NK-92 (cell line): Measurements from ENCODE around the gene CRYGS.
"Not testable (repeated sequence)": the region's sequence is repeated elsewhere in the genome, so short reads cannot be mapped to it uniquely, and the experiment has no call there.

Source experiments
- DNase-seq: peaks from one replicate; lab custom pipeline; 2025; ENCODE audit not compliant: unreplicated experiment; lab: John Stamatoyannopoulos, UW

The CRYGS gene

DNA sequence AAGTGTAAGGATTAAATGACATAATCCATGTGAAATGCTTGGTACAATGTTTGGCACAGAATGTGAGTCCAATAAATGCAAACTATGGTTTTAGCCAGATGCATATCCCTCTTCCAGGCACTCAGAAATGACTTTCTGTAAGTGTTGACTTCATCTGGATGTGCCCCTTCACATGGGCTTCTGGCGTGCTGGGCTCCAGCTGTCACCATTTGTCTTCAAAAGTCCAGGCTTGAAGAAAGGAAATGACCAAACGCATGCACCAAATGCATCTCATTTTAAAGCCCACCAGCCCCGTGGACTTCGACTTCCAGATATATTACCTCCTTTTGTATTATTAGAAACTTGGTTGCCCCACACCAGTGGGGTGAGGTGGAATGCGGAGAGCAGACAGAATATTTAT lies 23.7 kb downstream of the CRYGS start:
- no peak for DNase-seq

DNA sequence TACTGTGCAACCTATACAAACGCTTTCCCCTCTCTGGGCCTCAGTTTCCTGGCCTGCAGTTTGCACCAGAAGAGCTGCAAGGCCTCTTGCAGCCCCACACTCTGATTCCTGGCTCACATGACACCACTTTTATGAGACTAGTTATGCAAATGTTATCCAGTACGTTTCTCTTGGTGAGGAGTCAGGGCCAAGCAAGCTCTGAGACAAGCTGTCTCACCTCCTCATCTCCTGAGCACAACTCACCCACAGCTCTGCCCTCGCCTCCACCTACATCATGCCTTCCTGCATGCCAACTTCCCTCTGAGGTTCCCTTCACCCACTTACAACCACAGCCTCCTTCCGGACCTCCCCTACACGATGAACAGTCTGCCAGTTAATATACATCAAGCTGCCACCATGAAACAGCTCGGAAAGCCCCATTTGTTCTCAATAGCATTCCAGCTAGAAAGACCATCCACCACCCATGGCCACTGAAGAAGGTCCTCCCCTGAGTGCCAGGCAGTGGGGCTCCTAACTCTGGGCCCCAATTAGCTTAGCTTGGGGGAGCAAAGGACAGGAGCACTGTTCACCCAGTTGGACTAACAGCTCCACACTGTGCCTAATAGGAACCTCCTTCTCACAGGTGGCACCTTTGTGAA lies 25.0 kb downstream of the CRYGS start:
- DNase-seq: no peak

DNA sequence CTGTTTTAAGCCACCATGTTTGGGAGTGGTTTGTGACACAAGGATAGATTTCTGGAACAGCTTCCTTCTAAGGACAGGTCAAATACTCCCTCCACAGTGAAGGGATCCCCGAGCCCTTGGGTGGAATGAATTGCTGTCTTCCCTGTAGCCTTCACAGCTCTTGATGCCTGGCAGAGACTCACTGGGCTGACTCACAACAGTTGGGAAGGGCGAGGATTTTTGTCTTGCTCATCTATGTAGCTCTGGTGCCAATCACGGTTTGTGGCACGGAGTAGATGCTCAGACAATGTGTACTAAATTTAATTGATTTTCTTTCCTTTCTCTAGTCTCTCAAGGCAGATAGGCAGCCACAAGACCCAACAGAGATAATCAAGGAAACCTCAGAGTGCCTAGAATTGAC lies 27.0 kb downstream of the CRYGS start:
- DNase-seq: no peak

DNA sequence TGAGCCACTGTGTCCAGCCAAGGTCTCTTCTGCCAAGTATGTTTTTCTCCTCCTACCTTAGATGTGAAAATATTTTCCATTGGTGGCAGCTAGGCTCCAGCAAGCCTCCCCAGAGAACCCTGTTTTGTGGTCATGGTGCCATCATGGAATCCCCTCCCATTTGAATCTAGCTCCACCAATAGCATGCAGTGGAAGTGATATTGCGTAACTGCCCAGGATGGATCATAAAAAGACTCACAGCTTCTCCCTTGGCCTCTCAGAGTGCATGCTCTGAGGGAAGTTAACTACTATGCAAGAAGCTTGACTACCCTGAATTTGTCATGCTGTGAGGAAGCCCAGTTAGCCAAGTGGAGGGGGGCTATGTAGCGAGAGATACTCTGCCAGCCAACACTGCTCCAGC lies 27.5 kb downstream of the CRYGS start:
- DNase-seq: no peak

DNA sequence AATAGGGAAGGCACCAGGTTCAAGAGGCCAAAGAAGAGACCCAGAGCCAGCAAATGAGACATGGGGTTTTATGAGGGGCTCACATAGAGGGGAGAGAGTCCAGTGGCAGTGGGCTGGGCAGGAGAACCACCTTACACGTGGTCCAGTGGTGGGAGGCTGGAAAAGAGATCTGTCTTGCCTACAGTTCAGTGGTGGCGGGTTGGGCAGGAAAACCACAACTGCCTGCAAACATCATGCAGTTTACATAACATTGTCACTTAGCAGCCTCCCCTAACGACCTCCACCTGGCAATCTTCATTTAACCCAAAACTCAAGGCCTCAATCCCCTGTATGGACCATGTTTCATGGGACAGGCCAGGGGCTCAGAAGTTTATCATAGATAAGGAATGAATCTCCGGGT lies 29.1 kb downstream of the CRYGS start:
- DNase-seq: no peak

DNA sequence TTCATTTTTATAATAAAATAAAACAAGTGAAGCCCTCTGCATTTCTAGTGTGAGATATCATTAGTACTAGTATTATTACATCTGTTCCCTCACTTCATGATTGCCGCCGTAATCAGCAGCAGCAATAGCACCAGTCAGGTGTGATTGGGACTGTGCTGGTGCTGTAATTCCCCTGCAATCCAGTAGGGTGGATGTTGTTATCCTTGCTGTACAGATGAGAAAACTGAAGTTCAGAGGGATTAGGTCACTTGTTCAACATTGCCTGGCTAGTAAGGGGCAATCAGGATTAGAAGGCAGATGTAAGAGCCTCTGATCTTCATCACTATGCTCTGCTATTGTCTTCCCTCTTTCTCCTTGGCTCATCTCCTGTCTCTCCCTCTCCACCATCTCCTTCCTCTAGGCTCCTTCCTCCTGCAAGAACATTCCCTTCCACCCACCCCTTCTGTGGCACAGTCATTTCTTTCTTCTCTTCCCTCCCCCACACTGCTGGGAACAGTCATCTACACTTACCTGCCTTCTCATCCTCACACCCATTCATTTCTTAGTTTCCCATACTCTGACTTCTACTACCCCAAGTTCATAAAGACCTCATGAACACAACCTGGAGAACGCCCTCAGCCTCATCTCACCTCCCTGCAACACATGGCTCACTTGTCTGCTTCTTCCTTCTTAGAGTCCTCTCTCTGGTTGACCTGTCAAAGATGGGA lies 29.7 kb downstream of the CRYGS start:
- DNase-seq: no peak

DNA sequence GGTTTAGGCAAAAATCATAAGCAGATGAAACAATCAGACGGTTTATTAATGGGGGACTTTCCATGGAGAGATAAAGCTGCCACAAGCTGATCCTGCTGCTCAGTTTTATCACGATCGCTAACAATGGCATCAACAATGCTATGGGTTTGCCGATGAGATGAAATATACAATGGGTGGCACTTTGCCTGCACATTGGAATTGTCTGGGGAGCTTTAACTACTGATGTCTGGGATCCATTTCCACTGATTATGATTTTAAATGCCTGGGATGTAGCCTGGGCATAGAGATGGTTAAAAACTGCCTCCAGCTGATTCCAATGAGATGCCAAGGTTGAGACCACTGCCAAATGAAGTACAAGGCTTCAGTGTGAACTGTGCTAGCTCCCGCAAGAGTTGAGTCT lies 30.8 kb downstream of the CRYGS start:
- DNase-seq: no peak

DNA sequence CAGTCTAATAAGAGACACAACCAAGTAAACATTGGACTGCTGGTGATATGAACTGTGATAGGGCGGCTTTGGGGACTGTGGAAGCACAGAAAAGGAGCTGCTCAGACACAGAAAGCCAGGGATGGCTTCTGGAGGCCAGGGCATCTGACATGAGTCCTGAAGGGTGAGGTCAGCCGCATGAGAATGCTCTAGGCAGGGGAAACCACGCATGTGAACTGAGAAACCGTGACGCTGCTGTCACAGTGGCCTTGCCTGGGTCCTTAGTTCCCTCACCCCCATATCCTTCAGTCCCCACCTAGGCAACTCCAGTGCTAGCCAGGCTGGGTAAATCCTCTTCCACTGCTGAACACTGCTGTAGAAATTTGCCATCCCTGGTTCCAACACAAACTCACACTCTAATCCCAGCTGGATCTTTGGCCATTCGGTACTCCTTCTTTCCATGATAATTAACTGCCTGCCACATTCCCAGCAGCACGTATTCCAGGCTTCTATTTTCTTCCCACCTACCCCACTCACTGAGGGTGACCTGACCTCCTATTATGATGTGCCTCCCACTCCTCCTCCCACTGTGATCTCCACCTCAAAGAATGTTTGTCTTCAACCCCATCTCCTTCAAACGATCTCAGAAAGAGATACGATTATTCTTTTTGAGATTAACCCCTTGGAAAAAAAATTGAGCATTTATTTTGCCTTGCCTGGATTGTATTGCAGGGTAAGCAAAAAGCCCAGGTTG lies 31.4 kb downstream of the CRYGS start:
- DNase-seq: no peak

DNA sequence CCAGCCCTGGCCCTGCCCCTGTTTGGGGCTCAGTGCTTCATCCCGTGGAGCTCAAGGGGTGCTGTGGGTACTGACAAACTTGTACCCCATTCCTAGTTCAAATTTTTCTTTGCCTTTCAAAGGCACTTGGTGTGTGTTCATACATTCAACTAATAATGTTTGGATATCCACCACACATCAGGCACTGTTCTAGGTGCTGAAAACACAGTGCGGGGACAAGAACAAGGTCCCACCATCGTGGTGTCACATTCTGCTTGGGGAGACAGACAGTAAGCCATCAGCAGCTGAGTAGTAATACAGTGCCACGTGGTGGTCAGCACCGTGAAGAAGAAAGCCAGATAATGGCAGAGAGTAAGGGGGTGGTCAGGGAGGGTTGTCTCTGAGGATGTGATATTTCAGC lies 32.5 kb downstream of the CRYGS start:
- DNase-seq: no peak

DNA sequence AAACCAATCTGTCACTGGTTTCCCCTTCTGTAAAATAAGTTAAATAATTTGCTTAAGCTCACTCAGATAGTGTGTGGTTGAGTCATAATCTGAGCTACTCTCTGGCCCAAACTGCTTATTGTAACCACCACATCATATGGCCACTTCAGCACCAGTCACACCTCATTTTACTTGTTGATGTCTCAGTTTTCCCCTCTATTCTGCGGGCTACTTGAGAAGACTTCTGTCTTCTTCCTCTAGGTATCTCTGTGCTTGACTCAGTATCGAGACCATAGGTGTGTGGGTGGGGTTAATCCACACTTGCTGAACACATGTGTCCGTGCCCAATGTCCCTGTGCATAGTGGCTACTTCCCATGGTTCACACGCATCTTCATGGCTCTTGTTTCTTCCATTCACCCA lies 32.9 kb downstream of the CRYGS start:
- DNase-seq: no peak

DNA sequence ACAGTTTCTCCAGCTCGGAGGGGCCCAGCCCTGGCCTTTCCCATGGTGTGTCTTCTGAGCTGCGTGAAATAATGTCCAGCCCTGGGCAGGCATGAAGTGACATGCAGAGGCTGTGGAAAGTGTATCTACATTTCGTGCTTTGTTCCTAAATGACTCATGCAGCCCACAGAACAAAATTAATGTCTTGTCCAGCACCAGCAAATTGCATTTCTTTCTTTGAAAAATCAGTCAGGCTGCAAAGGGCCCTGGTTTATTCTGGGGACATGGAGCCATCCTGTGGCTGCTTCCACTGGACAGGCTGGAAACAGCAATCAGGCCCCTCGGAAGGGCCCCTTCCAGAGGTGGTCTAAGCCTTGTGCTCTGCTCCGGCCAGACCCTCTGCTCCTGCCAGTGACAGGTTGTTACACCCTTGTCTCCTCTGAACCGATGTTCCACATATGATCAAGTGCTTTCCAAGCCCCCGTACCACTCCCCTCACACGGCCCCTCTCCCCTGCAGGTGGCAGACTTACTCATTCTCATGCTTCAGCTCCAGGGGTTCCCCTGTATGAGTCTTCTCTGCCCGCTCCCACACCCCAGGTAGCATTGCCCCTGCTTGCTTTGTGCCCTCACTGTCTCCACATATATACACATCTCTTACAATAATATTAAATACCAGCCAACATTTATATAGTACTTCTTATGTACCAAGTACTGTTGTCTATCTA lies 33.7 kb downstream of the CRYGS start:
- no peak for DNase-seq

DNA sequence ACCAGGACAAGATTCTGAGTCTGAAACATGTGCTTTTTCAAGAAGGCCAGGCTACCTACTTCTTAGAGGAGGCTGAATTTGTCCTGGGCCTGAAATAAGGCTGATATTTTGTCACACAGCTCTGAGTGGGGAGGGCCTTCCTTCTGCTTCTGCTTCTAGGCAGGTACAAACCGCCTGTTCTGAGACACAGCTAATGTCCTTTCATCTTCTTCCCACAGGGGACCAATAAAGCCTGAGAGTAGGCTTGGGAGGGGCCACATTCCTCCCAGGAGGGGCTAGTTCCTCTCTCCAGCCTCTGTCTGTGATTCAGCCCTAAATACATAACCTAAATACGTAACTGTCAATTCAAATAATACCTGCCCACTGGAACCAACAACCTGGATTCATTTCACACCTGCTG lies 34.8 kb downstream of the CRYGS start:
- DNase-seq: no peak

DNA sequence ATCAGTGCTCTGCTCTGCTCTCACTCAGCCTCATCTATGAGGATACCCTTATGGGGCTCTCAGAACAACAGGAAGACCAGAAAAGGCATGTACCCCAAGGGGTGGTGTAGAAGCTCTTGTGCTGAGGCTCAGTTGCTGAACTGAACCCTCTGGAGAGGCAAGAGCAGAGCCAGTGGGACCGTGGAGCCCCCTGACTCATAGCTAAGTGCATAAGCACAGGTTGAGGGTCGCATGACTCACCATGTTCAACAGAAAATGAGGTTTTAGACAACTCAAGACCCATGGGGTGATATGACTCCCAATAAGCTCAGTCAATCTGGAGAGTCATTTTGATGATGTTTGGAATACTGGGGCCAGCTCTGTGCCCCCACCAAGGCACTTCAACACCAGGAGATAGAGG lies 37.3 kb downstream of the CRYGS start:
- no peak for DNase-seq

DNA sequence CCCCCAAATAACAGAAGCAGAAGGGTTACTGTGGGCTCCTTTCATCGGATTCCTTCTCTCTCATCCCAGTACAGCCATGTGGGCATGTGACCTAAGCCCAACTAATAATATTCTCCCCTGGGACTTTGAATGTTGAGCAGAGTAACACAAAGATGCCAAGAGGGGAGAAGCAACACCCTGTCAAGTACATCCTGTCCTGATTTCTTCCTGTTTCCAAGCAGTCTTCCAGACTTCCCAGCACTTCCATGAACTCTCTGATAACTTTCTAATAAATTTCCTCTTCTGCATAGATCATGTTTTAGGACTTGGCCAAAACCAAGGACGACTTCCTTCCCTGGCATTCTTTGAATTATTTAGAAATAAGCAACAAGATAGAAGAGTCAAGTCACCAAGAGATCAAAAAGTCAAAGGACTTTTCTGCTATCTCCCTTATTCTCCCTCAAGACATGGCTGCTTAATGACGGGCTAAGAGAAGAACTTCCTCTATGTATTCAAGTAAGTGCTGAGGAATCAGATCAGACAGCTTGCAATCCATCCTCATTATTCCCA lies 37.9 kb downstream of the CRYGS start:
- no peak for DNase-seq

DNA sequence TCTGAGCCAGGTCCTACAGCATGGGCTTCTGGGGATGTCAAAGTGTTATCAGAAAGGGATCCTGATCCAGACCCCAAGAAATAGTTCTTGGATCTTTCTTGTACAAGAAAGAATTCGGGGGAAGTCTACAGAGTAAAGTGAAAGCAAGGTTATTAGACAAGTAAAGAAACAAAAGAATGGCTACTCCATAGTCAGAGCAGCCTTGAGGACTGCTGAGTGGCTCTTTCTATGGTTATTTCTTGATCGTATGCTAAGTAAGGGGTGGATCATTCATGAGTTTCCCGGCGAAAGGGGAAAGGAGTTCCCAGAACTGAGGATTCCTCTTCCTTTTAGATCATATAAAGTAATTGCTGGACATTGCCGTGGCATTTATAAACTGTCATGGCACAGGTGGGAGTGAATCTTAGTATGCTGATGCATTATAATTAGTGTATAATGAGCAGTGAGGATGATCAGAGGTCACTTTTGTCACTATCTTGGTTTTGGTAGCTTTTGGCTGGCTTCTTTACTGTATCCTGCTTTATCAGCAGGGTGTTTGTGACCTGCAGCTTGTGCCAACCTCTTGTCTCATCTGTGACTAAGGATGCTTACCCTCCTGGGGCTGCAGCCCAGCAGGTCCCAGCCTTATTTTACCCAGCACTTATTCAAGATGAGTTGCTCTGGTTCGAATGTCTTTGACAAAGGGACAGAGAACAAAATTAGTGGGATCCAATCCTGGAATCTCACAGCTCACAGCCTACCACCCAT lies 41.0 kb downstream of the CRYGS start:
- no peak for DNase-seq

DNA sequence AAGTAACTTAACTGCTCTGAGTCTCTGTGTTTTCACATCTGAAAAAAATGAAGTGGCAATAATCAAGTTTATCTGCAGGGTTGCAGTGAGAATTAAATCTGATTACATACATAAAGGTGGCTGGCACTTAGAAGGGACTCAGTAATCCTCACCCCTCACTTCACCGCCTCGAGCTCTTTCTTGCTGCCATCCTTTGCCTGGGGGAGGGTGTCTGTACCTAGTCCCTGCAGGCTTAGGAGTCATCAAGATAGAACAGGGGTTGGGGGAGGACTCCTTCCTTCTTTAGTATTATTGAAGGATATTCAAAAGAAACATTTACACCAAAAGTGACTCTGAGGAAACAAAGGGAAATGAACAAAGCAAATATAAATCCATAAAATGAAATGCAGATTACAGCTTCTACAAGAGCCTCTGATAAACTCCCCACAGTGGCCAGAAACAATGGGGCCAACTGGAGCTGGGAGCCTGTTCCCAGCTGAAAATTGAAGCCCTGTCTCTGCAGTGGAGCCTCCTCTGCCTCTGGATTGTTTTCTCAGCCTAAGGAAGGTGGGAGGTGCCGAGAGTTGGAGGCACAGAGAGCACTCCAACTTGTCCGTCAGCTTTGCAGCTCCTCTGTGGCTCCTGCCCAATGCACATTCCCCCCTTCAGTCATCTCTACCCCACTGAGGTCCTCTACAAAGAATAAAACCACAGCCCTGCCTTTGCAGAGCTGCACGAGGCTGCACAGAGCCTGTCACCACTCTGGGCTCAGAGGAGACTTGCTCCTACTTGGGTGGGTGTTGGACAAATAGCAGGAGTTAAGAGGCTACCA lies 41.8 kb downstream of the CRYGS start:
- DNase-seq: no peak

DNA sequence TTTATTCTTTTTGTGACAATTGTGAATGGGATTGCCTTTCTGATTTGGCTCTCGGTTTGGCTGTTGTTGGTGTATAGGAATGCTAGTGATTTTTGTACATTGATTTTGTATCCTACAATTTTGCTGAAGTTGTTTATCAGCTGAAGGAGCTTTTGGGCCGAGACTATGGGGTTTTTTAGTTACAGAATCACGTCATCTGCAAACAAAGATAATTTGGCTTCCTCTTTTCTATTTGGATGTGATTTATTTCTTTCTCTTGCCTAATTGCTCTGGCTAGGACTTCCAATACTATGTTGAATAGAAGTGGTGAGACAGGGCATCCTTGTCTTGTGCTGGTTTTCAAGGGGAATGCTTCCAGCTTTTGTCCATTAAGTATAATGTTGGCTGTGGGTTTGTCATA lies 44.2 kb downstream of the CRYGS start:
- DNase-seq: not testable (repeated sequence)

DNA sequence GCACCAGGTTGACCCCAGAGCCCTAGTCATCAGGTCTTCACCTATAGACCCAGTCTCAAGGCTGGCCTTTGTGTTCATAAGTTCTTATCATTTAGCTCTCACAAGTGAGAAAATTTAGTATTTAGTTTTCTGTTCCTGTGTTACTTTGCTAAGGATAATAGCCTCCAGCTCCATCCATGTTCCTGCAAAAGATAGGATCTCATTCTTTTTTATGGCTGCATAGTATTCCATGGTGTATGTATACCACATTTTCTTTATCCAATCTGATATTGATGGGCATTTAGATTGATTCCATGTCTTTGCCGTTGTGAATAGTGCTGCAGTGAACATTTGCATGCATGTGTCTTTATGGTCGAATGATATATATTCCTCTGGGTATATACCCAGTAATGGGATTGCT lies 46.2 kb downstream of the CRYGS start:
- not testable (repeated sequence) for DNase-seq

DNA sequence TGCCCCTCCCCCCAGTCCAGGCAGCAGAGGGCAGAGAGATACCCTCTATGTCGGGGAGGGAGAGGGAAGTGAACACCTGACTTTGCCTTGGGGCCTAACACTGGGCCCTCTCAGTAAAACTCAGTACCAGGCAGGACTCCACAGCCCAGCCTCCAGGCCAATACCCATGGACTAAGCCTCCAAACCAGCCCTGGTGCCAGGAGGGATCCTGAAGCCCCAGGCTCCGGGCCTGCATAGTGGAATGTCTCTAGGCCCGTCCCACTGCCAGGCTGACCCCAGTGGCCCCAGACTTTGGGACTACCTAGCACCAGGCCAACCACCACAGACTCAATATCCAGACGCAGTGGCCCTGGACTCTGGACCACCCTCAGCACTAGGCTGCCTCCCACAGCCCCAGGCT lies 46.6 kb downstream of the CRYGS start:
- no peak for DNase-seq

DNA sequence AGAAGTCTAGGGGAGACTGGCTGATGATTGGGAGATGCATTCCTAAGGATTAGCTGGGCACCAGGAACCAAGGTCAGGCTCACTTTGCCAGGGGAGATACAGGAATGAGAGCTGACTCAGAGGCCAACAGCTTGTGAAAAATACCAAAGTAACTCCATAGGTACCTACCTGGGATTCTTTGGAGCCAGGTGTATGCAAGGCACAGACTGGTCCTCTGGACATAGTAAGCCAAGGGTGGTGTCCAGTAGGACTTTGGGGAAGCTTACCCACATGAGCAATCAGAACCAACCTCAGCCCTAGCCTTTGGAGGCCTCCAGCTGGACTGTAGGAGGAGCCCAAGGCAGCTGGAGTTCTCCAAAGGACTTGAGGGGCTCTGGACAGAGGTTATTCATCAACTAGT lies 47.5 kb downstream of the CRYGS start:
- no peak for DNase-seq
